ENCODE measurements around the gene GPR31. TPM values are rescaled to one million over a fixed set of nuclear protein-coding genes. Genes with fewer than 3 reads are reported as not detected.

Gene GPR31
- total RNA-seq, 4 donors from 2014 or later: not detected

GRCh38 chr6:167108278-167108677 is 49.5 kb downstream of the GPR31 start:
- 95% methylated on average over 5 of the region's 5 CpGs for WGBS
- Histone ChIP-seq H3K27ac (replicated peaks in 1 of 4) (no peak overlapping the region), H3K4me1 (no peaks in the 10 kb centered on the region), H3K27me3 (no peaks in the 10 kb centered on the region), H3K9me3 (no peaks in the 10 kb centered on the region), H3K4me3 (no peak overlapping the region), H3K36me3 (no peaks in the 10 kb centered on the region)
- TF ChIP-seq EP300 (IDR thresholded peaks at IDR 0.05): no peak
- TF ChIP-seq CTCF (IDR thresholded peaks at IDR 0.05): no peak
- no peak for TF ChIP-seq POLR2A (IDR thresholded peaks at IDR 0.05; ENCODE audit: low read depth)
- TF ChIP-seq POLR2AphosphoS5 (IDR thresholded peaks at IDR 0.05): no peak
- no peak for DNase-seq (ENCODE audit: extremely low spot score)
- intact Hi-C loops (cut with DNase I): no loop called here

- no peak overlapping the region for H3K27ac ChIP-seq (replicated peaks in 1 of 4)
- intact Hi-C loops (cut with DNase I): no loop called here
- H3K27me3 ChIP-seq: no peaks in the 10 kb centered on the region
- no peaks in the 10 kb centered on the region for H3K4me1 ChIP-seq
- TF ChIP-seq EP300 (IDR thresholded peaks at IDR 0.05): no peak
- TF ChIP-seq POLR2AphosphoS5 (IDR thresholded peaks at IDR 0.05): no peak
- no peak for TF ChIP-seq POLR2A (IDR thresholded peaks at IDR 0.05; ENCODE audit: low read depth)
- no peak for TF ChIP-seq CTCF (IDR thresholded peaks at IDR 0.05)
- H3K9me3 ChIP-seq: no peaks in the 10 kb centered on the region
- no peaks in the 10 kb centered on the region for H3K36me3 ChIP-seq
- no peak for DNase-seq (ENCODE audit: extremely low spot score)
- no peak overlapping the region for H3K4me3 ChIP-seq
- 90% methylated on average over 7 of the region's 7 CpGs for WGBS
Observed at GRCh38 chr6:167107787-167108186, 50.0 kb downstream of the GPR31 start.

- H3K27ac ChIP-seq (replicated peaks in 1 of 4): no peak overlapping the region
- TF ChIP-seq POLR2AphosphoS5 (IDR thresholded peaks at IDR 0.05) (no peak), CTCF (IDR thresholded peaks at IDR 0.05) (no peak), POLR2A (IDR thresholded peaks at IDR 0.05; ENCODE audit: low read depth) (no peak), EP300 (IDR thresholded peaks at IDR 0.05) (no peak)
- H3K27me3 ChIP-seq: no peaks in the 10 kb centered on the region
- no peaks in the 10 kb centered on the region for H3K4me1 ChIP-seq
- 73% methylated on average over 1 of the region's 1 CpG for WGBS
- no peak overlapping the region for H3K4me3 ChIP-seq
- H3K9me3 ChIP-seq: no peaks in the 10 kb centered on the region
- intact Hi-C loops (cut with DNase I): no loop called here
- no peaks in the 10 kb centered on the region for H3K36me3 ChIP-seq
- DNase-seq (ENCODE audit: extremely low spot score): no peak
Observed at GRCh38 chr6:167106406-167106805, 51.4 kb downstream of the GPR31 start.

Other genes starting within 250 kb of the GPR31 start
- 10 to 100 TPM; 24.1 to 54.5 (median 30.4) TPM for gene RNASET2, start 201.4 kb downstream of the GPR31 start, total RNA-seq
- 10 to 100 TPM in 1 of 4 donors, 1 to 10 TPM in 3; 6.6 to 18.0 (median 8.3) TPM for gene CEP43, start 158.6 kb downstream of the GPR31 start, total RNA-seq
- not detected for gene CCR6, start 34.9 kb downstream of the GPR31 start, total RNA-seq
- gene UNC93A, start 133.3 kb upstream of the GPR31 start, total RNA-seq: not detected
- not detected for gene TTLL2, start 167.1 kb upstream of the GPR31 start, total RNA-seq

Measured in esophagus muscularis mucosa (tissue), 4 donors.